Measurements from ENCODE around the gene C10orf88. TPM values are rescaled to one million over a fixed set of nuclear protein-coding genes. Genes with fewer than 3 reads are reported as not detected.

C10orf88 gene
- total and polyA plus RNA-seq, 2 of the 13 experiments (the other 11 are each of a cell fraction or from before 2014, with no cell fraction given) = 4.6 to 11.8 TPM

- TF ChIP-seq DZIP1 (CRISPR knock-in tag; IDR thresholded peaks at IDR 0.05) = peak; percentile 93
- peak; percentile 96; the same call in 1 of the 2 replicates for TF ChIP-seq ZNF275 (CRISPR knock-in tag; IDR thresholded peaks at IDR 0.05; ENCODE audit: borderline replicate concordance)
- TF ChIP-seq SIX4 (CRISPR knock-in tag; IDR thresholded peaks at IDR 0.05) = no peak; the same call in none of the 2 replicates
- TF ChIP-seq POGZ (CRISPR knock-in tag; IDR thresholded peaks at IDR 0.05) = peak; percentile 98
- no peak for TF ChIP-seq HNRNPK (IDR thresholded peaks at IDR 0.05; ENCODE audit: low read depth, low read length, poor library complexity, severe bottlenecking)
- TF ChIP-seq ZNF441 (CRISPR knock-in tag; IDR thresholded peaks at IDR 0.05; ENCODE audit: borderline replicate concordance) = peak; percentile 90; the same call in 1 of the 2 replicates
- no peak for TF ChIP-seq TCF12 (IDR thresholded peaks at IDR 0.05)
- TF ChIP-seq TCF12 (CRISPR knock-in tag; IDR thresholded peaks at IDR 0.05) = peak; percentile 78; the same call in 1 of the 2 replicates
- peak; percentile 89 for TF ChIP-seq ZNF547 (CRISPR knock-in tag; IDR thresholded peaks at IDR 0.05)
- no peak for TF ChIP-seq TRIM24 (CRISPR knock-in tag; IDR thresholded peaks at IDR 0.05)
- TF ChIP-seq XRCC5 (optimal IDR thresholded peaks at IDR 0.05; ENCODE audit: low read length) = peak; percentile 97
- peak; percentile 86; the same call in 1 of the 2 replicates for TF ChIP-seq ZBTB3 (CRISPR knock-in tag; IDR thresholded peaks at IDR 0.05; ENCODE audit: borderline replicate concordance, low read depth)
- no peak; the same call in 1 of the 2 replicates for TF ChIP-seq ZBTB10 (CRISPR knock-in tag; IDR thresholded peaks at IDR 0.05; ENCODE audit: borderline replicate concordance)
- TF ChIP-seq ELF4 (CRISPR knock-in tag; IDR thresholded peaks at IDR 0.05; ENCODE audit: borderline replicate concordance) = no peak
- TF ChIP-seq ZBTB39 (CRISPR knock-in tag; IDR thresholded peaks at IDR 0.05) = no peak; the same call in 1 of the 2 replicates
These were observed at the start of gene C10orf88 (continued) for GRCh38 chr10:122953902-122954730.

Measured in HepG2 (cell line).